Activated CD8-positive, alpha-beta memory T cell treated with anti-CD3 and anti-CD28 coated beads, Interleukin-2, amount 50 U/mL, for 24 hours (primary cell): Measurements from ENCODE around the gene MAFG.
"Not testable (repeated sequence)": the region's sequence is repeated elsewhere in the genome, so short reads cannot be mapped to it uniquely, and the experiment has no call there.

ENCODE experiments used
- DNase-seq: peaks from one replicate; pipeline ENCODE4 v3.0.0-alpha.2; 2020; ENCODE audit errors: extremely low read depth

Gene MAFG

GRCh38 chr17:81923302-81924260 lies 4.0 kb downstream of the MAFG start:
- DNase-seq = no peak

GRCh38 chr17:81922566-81923301 lies 4.8 kb downstream of the MAFG start:
- DNase-seq = no peak

GRCh38 chr17:81921996-81922565 lies 5.5 kb downstream of the MAFG start:
- no peak for DNase-seq

GRCh38 chr17:81921537-81921862 lies 6.0 kb downstream of the MAFG start:
- no peak for DNase-seq

GRCh38 chr17:81920612-81921536 lies 6.7 kb downstream of the MAFG start:
- no peak for DNase-seq

GRCh38 chr17:81918832-81919545 lies 8.5 kb downstream of the MAFG start:
- no peak for DNase-seq

GRCh38 chr17:81918333-81918669 lies 9.2 kb downstream of the MAFG start:
- not testable (repeated sequence) for DNase-seq

- DNase-seq = peak; percentile 54
Observed at GRCh38 chr17:81917565-81918332, 9.8 kb downstream of the MAFG start, which contains the start of gene SIRT7. Gene SIRT7, minus strand, starts transcription at chr17:81918176. Its CDS starts 45 bp downstream, at chr17:81918131.

GRCh38 chr17:81916234-81917001 lies 11.1 kb downstream of the MAFG start:
- no peak for DNase-seq

- DNase-seq = no peak
Observed at GRCh38 chr17:81915331-81915730, 12.2 kb downstream of the MAFG start.

- no peak for DNase-seq
Observed at GRCh38 chr17:81914103-81914850, 13.3 kb downstream of the MAFG start.

- no peak for DNase-seq
Observed at GRCh38 chr17:81913394-81914102, 14.0 kb downstream of the MAFG start.

- DNase-seq = no peak
Observed at GRCh38 chr17:81912441-81913309, 14.9 kb downstream of the MAFG start.

- no peak for DNase-seq
Observed at GRCh38 chr17:81911969-81912368, 15.6 kb downstream of the MAFG start.

- DNase-seq = peak; percentile 76
Observed at GRCh38 chr17:81911277-81911961, 16.1 kb downstream of the MAFG start, which contains the start of gene PCYT2. Gene PCYT2, minus strand, starts transcription at chr17:81911399. Its CDS starts 44 bp downstream, at chr17:81911355.

- no peak for DNase-seq
Observed at GRCh38 chr17:81910840-81911276, 16.7 kb downstream of the MAFG start.
